PC-9 (cell line): ENCODE measurements around the gene ANKRD1. TPM values are rescaled to one million over a fixed set of nuclear protein-coding genes. Genes with fewer than 3 reads are reported as not detected.

Source experiments
- BruUV-seq: library from RNA; stranded (reverse); fragments of 400-500 nt; replicated peaks from 2 replicates; lab custom pipeline; 2021; lab: Mats Ljungman, UMichigan
- CTCF ChIA-PET: fragments of 300-600 bp; sonication (Branson Sonifier 250); formaldehyde crosslinking; loops from one replicate; lab custom pipeline; 2022; ENCODE audit warnings: antibody characterized with exemption; lab: Charles Lee
- POLR2A ChIA-PET: fragments of 300-600 bp; sonication (Branson Sonifier 250); formaldehyde crosslinking; loops from one replicate; lab custom pipeline; 2022; ENCODE audit warnings: antibody characterized with exemption; ENCODE audit not compliant: unreplicated experiment; lab: Charles Lee
- DNase-seq, 2 experiments: peaks; one replicate each; pipeline versions ENCODE4 v3.0.0 to v3.0.0-alpha.2; 2015 to 2022; ENCODE audit warnings: mixed read lengths in 1 of 2
- H2AFZ ChIP-seq: fragments of 200-600 bp; sonication (generic); 2 replicates; pipeline ENCODE4 v1.8.1; 2017; ENCODE audit warnings: antibody characterized with exemption
- H3F3A ChIP-seq: fragments of 200-600 bp; sonication (generic); 2 replicates; pipeline ENCODE4 v1.8.1; 2017; ENCODE audit warnings: antibody characterized with exemption, mild to moderate bottlenecking, low read depth; ENCODE audit not compliant: insufficient read depth
- H3K27ac ChIP-seq: fragments of 200-600 bp; sonication (generic); 2 replicates; pipeline ENCODE4 v1.6.1; 2016; ENCODE audit warnings: mixed run types
- H3K27me3 ChIP-seq: fragments of 200-600 bp; sonication (generic); 2 replicates; pipeline ENCODE4 v1.6.1; 2016; ENCODE audit warnings: low read depth, mixed run types; ENCODE audit not compliant: insufficient read depth
- H3K36me3 ChIP-seq: fragments of 200-600 bp; sonication (generic); 2 replicates; pipeline ENCODE4 v1.6.1; 2016; ENCODE audit warnings: low read depth, mixed run types
- H3K4me1 ChIP-seq: fragments of 200-600 bp; sonication (generic); replicated peaks from 2 replicates; pipeline ENCODE4 v1.6.1; 2016; ENCODE audit warnings: mixed run types; ENCODE audit not compliant: insufficient read depth
- H3K4me2 ChIP-seq: fragments of 200-600 bp; sonication (generic); 2 replicates; pipeline ENCODE4 v1.6.1; 2017; ENCODE audit warnings: mixed run types
- H3K4me3 ChIP-seq: fragments of 200-600 bp; sonication (generic); 2 replicates; pipeline ENCODE4 v1.6.1; 2016; ENCODE audit warnings: mixed run types
- H3K79me2 ChIP-seq: fragments of 200-600 bp; sonication (generic); 2 replicates; pipeline ENCODE4 v1.6.1; 2017; ENCODE audit warnings: low read depth, mixed run types
- H3K9me2 ChIP-seq: fragments of 200-600 bp; sonication (generic); 2 replicates; pipeline ENCODE4 v1.8.1; 2017; ENCODE audit warnings: mild to moderate bottlenecking; ENCODE audit not compliant: insufficient read depth
- H3K9me3 ChIP-seq: fragments of 200-600 bp; sonication (generic); 2 replicates; pipeline ENCODE4 v1.8.1; 2016; ENCODE audit warnings: low read depth; ENCODE audit not compliant: insufficient read depth
- H4K20me1 ChIP-seq: fragments of 200-600 bp; sonication (generic); 2 replicates; pipeline ENCODE4 v1.8.1; 2017; ENCODE audit not compliant: insufficient read depth
- CTCF ChIP-seq: fragments of 200-600 bp; sonication (generic); conservative IDR thresholded peaks from 2 replicates; pipeline ENCODE4 v1.6.1; 2017; ENCODE audit warnings: mixed run types, antibody characterized with exemption, mild to moderate bottlenecking, moderate library complexity
- EZH2 ChIP-seq: fragments of 200-600 bp; sonication (generic); IDR thresholded peaks from 2 replicates; pipeline ENCODE4 v1.8.0; 2017; ENCODE audit warnings: antibody characterized with exemption, low read depth
- intact Hi-C: fragments of 100-400 bp; cut with micrococcal nuclease; formaldehyde crosslinking; loops from one replicate; pipeline ENCODE4 v1.10.0; 2022; ENCODE audit not compliant: unreplicated experiment
- total RNA-seq: library from RNA; stranded (reverse); gene quantifications from 2 replicates; pipeline ENCODE4 v1.2.3, GENCODE V29; 2021

The ANKRD1 gene
- total RNA-seq, 1 experiment from 2014 or later, result 6.7 TPM

DNA sequence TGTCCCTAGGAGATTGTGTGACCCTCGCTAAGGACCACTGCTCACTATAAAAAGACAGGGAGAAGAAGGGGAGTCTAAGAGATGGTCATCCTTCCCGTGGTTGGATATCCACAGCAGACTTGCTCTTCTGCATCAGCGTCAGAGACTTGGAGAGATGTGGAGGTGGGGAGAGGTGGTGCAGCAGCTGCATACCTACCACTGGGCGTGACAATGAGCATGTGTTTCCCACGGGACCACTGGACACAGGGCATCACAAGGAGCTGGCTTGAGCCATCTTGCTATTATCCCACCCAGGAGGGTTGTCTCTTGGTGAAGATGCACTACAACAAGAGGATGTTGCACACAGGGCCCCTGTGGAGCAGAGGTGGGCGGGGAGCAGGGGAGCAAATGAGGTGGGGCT, 18.8 kb upstream of the ANKRD1 start:
- Histone ChIP-seq H3K4me2 (no peak overlapping the region), H3K9me3 (no peaks in the 10 kb centered on the region), H4K20me1 (no peaks in the 10 kb centered on the region), H3F3A (no peaks in the 10 kb centered on the region), H3K36me3 (no peaks in the 10 kb centered on the region), H3K79me2 (no peaks in the 10 kb centered on the region), H3K9me2 (no peaks in the 10 kb centered on the region), H3K27me3 (no peaks in the 10 kb centered on the region), H3K4me3 (no peak overlapping the region), H3K4me1 (no peaks in the 10 kb centered on the region), H3K27ac (no peak overlapping the region), H2AFZ (no peak overlapping the region)
- ChIA-PET POLR2A (no interaction called here), CTCF (interaction anchor here (0.6 kb wide), 1 partner anchor 255 kb away, joined by 3 read pairs; no protein-coding TSS in a partner anchor)
- BruUV-seq, result no TSS peak
- intact Hi-C loops, result loop anchor here (10.0 kb wide), 1 partner anchor 675 kb away; no protein-coding TSS in a partner anchor
- DNase-seq, result no peak
- TF ChIP-seq CTCF, result no peak

- Histone ChIP-seq H3K4me1 (no peaks in the 10 kb centered on the region), H3K4me2 (no peak overlapping the region), H3K4me3 (no peak overlapping the region), H3K9me3 (no peaks in the 10 kb centered on the region), H3F3A (no peaks in the 10 kb centered on the region), H2AFZ (no peak overlapping the region), H3K36me3 (no peaks in the 10 kb centered on the region), H3K79me2 (no peaks in the 10 kb centered on the region), H3K27me3 (no peaks in the 10 kb centered on the region), H3K27ac (no peak overlapping the region), H3K9me2 (no peaks in the 10 kb centered on the region), H4K20me1 (no peaks in the 10 kb centered on the region)
- no peak for TF ChIP-seq EZH2
- no peak for TF ChIP-seq CTCF
- DNase-seq, result no peak
- ChIA-PET CTCF (no interaction called here), POLR2A (no interaction called here)
- intact Hi-C loops, result loop anchor here (10.0 kb wide), 1 partner anchor 676 kb away; no protein-coding TSS in a partner anchor
- BruUV-seq, result no TSS peak
Observed at GRCh38 chr10:90939116-90939515, 18.2 kb upstream of the ANKRD1 start.

DNA sequence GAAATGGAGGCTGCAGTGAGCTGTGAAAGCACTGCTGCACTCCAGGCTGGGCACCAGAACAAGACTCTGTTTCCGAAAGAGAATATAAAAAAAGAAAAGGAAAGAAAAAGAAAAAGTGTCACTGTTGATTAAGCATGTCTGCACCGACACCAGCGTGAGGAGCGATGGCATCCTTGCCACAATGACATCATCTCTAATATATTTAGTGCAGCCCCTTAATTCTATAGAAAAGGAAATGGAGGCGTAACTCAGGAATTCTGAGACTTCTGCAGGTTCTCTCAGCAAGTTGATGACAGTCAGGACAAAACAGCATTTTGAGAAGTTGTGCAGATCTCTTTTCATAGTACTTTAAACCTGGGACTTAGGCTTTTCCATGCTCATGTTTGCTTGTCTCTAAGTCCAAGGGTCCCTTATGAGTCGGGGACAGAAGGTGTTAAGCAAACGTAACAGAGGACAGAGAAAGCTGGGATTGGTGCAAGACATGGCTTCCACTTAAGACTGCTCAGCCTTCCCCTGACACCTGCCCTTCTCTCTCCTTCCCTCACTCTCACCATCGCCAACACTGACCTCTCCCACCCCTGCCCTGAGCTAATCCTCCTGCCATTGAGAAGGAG, 16.9 kb upstream of the ANKRD1 start:
- H3K4me3 ChIP-seq, result no peak overlapping the region
- DNase-seq, result no peak
- intact Hi-C loops, result loop anchor here (10.0 kb wide), 1 partner anchor 677 kb away; no protein-coding TSS in a partner anchor
- no peaks in the 10 kb centered on the region for H3K79me2 ChIP-seq
- 0 out of 2 replicates have a peak, but pooled peaks cover 4% of the 10 kb centered on the region for H3F3A ChIP-seq
- H4K20me1 ChIP-seq, result no peaks in the 10 kb centered on the region
- ChIA-PET CTCF (no interaction called here), POLR2A (no interaction called here)
- H3K27ac ChIP-seq, result no peak overlapping the region
- no peaks in the 10 kb centered on the region for H3K27me3 ChIP-seq
- no TSS peak for BruUV-seq
- H3K4me1 ChIP-seq, result no peaks in the 10 kb centered on the region
- H3K36me3 ChIP-seq, result no peaks in the 10 kb centered on the region
- no peak overlapping the region for H3K4me2 ChIP-seq
- H3K9me2 ChIP-seq, result no peaks in the 10 kb centered on the region
- TF ChIP-seq EZH2 (no peak), CTCF (no peak)
- H2AFZ ChIP-seq, result no peak overlapping the region
- no peaks in the 10 kb centered on the region for H3K9me3 ChIP-seq
